Skeletal muscle tissue (tissue), 4 donors: ENCODE data around the gene AGMO. TPM values are rescaled to one million over a fixed set of nuclear protein-coding genes. Genes with fewer than 3 reads are reported as not detected.

Experiments used
- H3K27ac ChIP-seq: one replicate; pipeline ENCODE4 v1.7.0; 2013; ENCODE audit warnings: mild to moderate bottlenecking, low read depth, low read length, inconsistent platforms
- H3K27me3 ChIP-seq, 3 donors: one replicate each; pipeline ENCODE4 v1.7.0; 2013; ENCODE audit warnings: low read length in 3 of 3; ENCODE audit not compliant: control insufficient read depth in 3 of 3, insufficient read depth in 3 of 3
- H3K36me3 ChIP-seq, 3 donors: one replicate each; pipeline ENCODE4 v1.7.0; 2013; ENCODE audit warnings: low read length in 3 of 3; ENCODE audit not compliant: control insufficient read depth in 3 of 3, insufficient read depth in 3 of 3
- H3K4me1 ChIP-seq, 3 donors: one replicate each; pipeline ENCODE4 v1.7.0; 2013; ENCODE audit warnings: low read length in 3 of 3, mild to moderate bottlenecking in 3 of 3; ENCODE audit not compliant: control insufficient read depth in 3 of 3, insufficient read depth in 3 of 3
- H3K4me3 ChIP-seq, 3 donors: one replicate each; pipeline ENCODE4 v1.7.0; 2013; ENCODE audit warnings: low read length in 3 of 3
- H3K9ac ChIP-seq, 3 donors: one replicate each; pipeline ENCODE4 v1.7.0; 2013; ENCODE audit warnings: low read length in 3 of 3, mild to moderate bottlenecking in 3 of 3, moderate library complexity in 2 of 3, low read depth in 1 of 3
- H3K9me3 ChIP-seq, 3 donors: one replicate each; pipeline ENCODE4 v1.7.0; 2013; ENCODE audit warnings: low read length in 3 of 3; ENCODE audit not compliant: control insufficient read depth in 3 of 3
- total RNA-seq: library from RNA; depleted of rRNA; stranded (reverse); fragments of >200 nt; gene quantifications from one replicate; pipeline ENCODE4 v1.2.3, GENCODE V29; 2014
- donor health status: Osteomylitis.

The AGMO gene
- total RNA-seq, 1 donor from 2014 or later: 3.1 TPM

GRCh38 chr7:15399441-15399840, 162.4 kb downstream of the AGMO start:
- Histone ChIP-seq H3K27ac (no peak overlapping the region), H3K9me3 (no peaks in the 10 kb centered on the region), H3K4me1 (no peaks in the 10 kb centered on the region), H3K4me3 (no peak overlapping the region), H3K9ac (no peak overlapping the region), H3K27me3 (no peaks in the 10 kb centered on the region), H3K36me3 (no peaks in the 10 kb centered on the region)

GRCh38 chr7:15397922-15398760, 163.7 kb downstream of the AGMO start:
- Histone ChIP-seq H3K27ac (no peak overlapping the region), H3K36me3 (no peaks in the 10 kb centered on the region), H3K9ac (no peak overlapping the region), H3K4me1 (no peaks in the 10 kb centered on the region), H3K4me3 (no peak overlapping the region), H3K9me3 (no peaks in the 10 kb centered on the region), H3K27me3 (no peaks in the 10 kb centered on the region)

GRCh38 chr7:15397159-15397550, 164.7 kb downstream of the AGMO start:
- H3K4me1 ChIP-seq: no peaks in the 10 kb centered on the region
- H3K27me3 ChIP-seq: no peaks in the 10 kb centered on the region
- no peaks in the 10 kb centered on the region for H3K9me3 ChIP-seq
- no peak overlapping the region for H3K9ac ChIP-seq
- H3K36me3 ChIP-seq: no peaks in the 10 kb centered on the region
- no peak overlapping the region for H3K27ac ChIP-seq
- H3K4me3 ChIP-seq: no peak overlapping the region

- Histone ChIP-seq H3K4me3 (no peak overlapping the region), H3K27me3 (no peaks in the 10 kb centered on the region), H3K36me3 (no peaks in the 10 kb centered on the region), H3K27ac (no peak overlapping the region), H3K9ac (no peak overlapping the region), H3K4me1 (no peaks in the 10 kb centered on the region), H3K9me3 (no peaks in the 10 kb centered on the region)
These were observed 165.3 kb downstream of the AGMO start for GRCh38 chr7:15396210-15397158.

DNA sequence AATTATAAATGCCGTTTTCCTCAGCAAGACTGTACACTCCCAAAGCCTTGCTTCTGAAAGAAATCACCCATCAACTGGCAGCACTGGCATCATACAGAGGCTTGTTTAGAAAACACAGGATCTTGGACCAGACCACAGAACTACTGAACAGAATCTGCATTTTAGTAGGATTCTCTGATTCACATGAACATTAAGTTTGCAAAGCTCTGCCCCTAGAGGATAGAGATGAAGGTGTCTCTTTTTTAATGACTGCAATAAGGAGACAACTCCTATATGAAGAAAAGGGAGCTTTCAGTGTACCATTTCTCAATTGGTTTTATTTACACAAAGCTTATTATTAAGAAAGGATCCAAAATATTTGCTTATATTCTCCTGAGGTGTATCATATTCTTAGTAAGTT, 172.7 kb downstream of the AGMO start:
- H3K36me3 ChIP-seq: no peaks in the 10 kb centered on the region

DNA sequence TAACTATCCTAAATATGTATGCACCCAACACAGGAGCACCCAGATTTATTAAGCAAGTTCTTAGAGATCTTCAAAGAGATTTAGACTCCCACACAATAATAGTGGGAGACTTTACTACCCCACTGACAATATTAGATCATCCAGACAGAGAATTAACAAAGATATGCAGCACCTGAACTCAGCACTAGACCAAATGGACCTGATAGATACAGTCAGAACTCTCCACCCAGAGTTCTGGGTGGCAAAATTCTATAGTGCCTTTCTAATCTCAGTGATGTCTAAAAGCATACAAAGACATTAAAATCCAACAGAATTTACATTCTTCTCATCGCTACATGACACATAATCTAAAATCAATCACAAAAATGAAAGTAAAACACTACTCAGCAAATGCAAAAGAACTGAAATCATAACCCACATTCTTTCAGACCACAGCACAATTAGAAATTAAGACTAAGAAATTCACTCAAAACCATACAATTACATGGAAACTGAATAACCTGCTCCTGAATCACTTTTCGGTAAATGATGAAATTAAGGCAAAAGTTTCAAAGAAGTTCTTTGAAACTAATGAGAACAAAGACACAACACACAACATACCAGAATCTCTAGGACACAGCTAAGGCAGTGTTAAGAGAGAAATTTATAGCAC, 183.2 kb downstream of the AGMO start:
- no peak overlapping the region for H3K9ac ChIP-seq
- H3K36me3 ChIP-seq: no peaks in the 10 kb centered on the region
- no peak overlapping the region for H3K27ac ChIP-seq
- no peaks in the 10 kb centered on the region for H3K9me3 ChIP-seq
- H3K4me1 ChIP-seq: no peaks in the 10 kb centered on the region
- H3K4me3 ChIP-seq: no peak overlapping the region
- no peaks in the 10 kb centered on the region for H3K27me3 ChIP-seq

More for the DNA sequence above, 172.7 kb downstream of the AGMO start:
- Histone ChIP-seq H3K9ac (no peak overlapping the region), H3K4me3 (no peak overlapping the region), H3K9me3 (no peaks in the 10 kb centered on the region), H3K27ac (no peak overlapping the region), H3K4me1 (no peaks in the 10 kb centered on the region), H3K27me3 (no peaks in the 10 kb centered on the region)

DNA sequence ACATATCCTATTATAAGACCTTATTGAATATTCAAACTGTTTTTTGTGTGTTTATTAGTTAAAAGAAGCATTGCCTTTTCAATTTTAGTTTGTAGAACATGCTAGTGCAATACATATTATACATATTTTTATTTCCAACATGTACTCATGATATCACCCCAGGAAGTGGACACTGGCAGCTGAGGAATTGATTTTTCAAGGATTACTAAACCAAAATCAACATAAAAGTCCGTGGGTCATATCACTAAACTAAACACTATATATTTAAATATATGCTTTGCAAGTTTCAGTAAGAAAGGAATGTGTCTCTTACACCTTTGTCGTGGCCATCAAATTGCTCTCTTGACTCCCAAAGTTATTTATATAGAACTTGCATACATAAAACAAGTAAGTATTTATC, 185.2 kb downstream of the AGMO start:
- Histone ChIP-seq H3K4me3 (no peak overlapping the region), H3K27ac (no peak overlapping the region), H3K4me1 (no peaks in the 10 kb centered on the region), H3K9me3 (no peaks in the 10 kb centered on the region), H3K9ac (no peak overlapping the region), H3K27me3 (no peaks in the 10 kb centered on the region), H3K36me3 (no peaks in the 10 kb centered on the region)

GRCh38 chr7:15370441-15370840, 191.4 kb downstream of the AGMO start:
- Histone ChIP-seq H3K4me3 (no peak overlapping the region), H3K9me3 (no peaks in the 10 kb centered on the region), H3K9ac (no peak overlapping the region), H3K36me3 (no peaks in the 10 kb centered on the region), H3K27ac (no peak overlapping the region), H3K27me3 (no peaks in the 10 kb centered on the region), H3K4me1 (no peaks in the 10 kb centered on the region)

GRCh38 chr7:15368653-15369052, 193.2 kb downstream of the AGMO start:
- Histone ChIP-seq H3K36me3 (no peaks in the 10 kb centered on the region), H3K9me3 (no peaks in the 10 kb centered on the region)

More at GRCh38 chr7:15368653-15369052, 193.2 kb downstream of the AGMO start:
- H3K9ac ChIP-seq: no peak overlapping the region
- no peak overlapping the region for H3K4me3 ChIP-seq
- H3K27me3 ChIP-seq: no peaks in the 10 kb centered on the region
- H3K4me1 ChIP-seq: no peaks in the 10 kb centered on the region
- no peak overlapping the region for H3K27ac ChIP-seq
